Lung (tissue), 12 donors: ENCODE results near the gene PTPN13. TPM values are rescaled to one million over a fixed set of nuclear protein-coding genes. Genes with fewer than 3 reads are reported as not detected.

ENCODE experiments used
- ATAC-seq: fragments of 200-7000 bp; cut with Tn5 transposase; one replicate; pipeline ENCODE4 v1.9.1; 2020; ENCODE audit warnings: moderate number of reproducible peaks; ENCODE audit not compliant: insufficient read depth, low FRiP score
- DNase-seq, 3 donors: peaks; one replicate each; pipeline ENCODE4 v3.0.0-alpha.2; 2013 to 2017
- H3K27ac ChIP-seq, 2 donors: one replicate each; pipeline ENCODE4 v1.5.1; 2013; ENCODE audit warnings: mild to moderate bottlenecking in 2 of 2, moderate library complexity in 2 of 2, control low read depth in 1 of 2, inconsistent platforms in 1 of 2, low read depth in 1 of 2, low read length in 1 of 2
- H3K27me3 ChIP-seq, 3 donors: one replicate each; pipeline ENCODE4 v1.5.1; 2013; ENCODE audit warnings: low read length in 2 of 3; ENCODE audit not compliant: control insufficient read depth in 3 of 3, insufficient read depth in 3 of 3
- H3K36me3 ChIP-seq, 4 donors: one replicate each; pipeline ENCODE4 v1.5.1; 2013; ENCODE audit warnings: low read length in 4 of 4, mild to moderate bottlenecking in 1 of 4, moderate library complexity in 1 of 4; ENCODE audit not compliant: control insufficient read depth in 4 of 4, insufficient read depth in 4 of 4
- H3K4me1 ChIP-seq, 5 donors: one replicate each; pipeline ENCODE4 v1.5.1; 2013; ENCODE audit warnings: low read length in 5 of 5, mild to moderate bottlenecking in 2 of 5, moderate library complexity in 1 of 5; ENCODE audit not compliant: control insufficient read depth in 5 of 5, insufficient read depth in 5 of 5
- H3K4me3 ChIP-seq: one replicate; pipeline ENCODE4 v1.5.1; 2013; ENCODE audit warnings: mild to moderate bottlenecking, control low read depth, moderate library complexity
- H3K9ac ChIP-seq, 2 donors: one replicate each; pipeline ENCODE4 v1.5.1; 2013; ENCODE audit warnings: low read length in 2 of 2, control low read depth in 1 of 2; ENCODE audit not compliant: insufficient read depth in 1 of 2
- H3K9me3 ChIP-seq, 4 donors: one replicate each; pipeline ENCODE4 v1.5.1; 2013; ENCODE audit warnings: low read length in 3 of 4, mild to moderate bottlenecking in 1 of 4, moderate library complexity in 1 of 4; ENCODE audit not compliant: control insufficient read depth in 4 of 4, insufficient read depth in 3 of 4
- WGBS, 2 donors: extraction: QIAGEN DNeasy Blood & Tissue Kit; methylation state at CpG; one replicate each; pipeline ENCODE4 v1.1.7; 2013; 5-methylcytosine and 5-hydroxymethylcytosine counted together
- polyA plus RNA-seq, 2 donors: library from polyadenylated mRNA; stranded (reverse); fragments of 200-250 nt; gene quantifications; one replicate each; pipeline ENCODE4 v1.2.1, GENCODE V29; 2013
- total RNA-seq, 2 donors: library from RNA; depleted of rRNA in 1 of 2; stranded (reverse); fragments of >200 nt in 1 of 2; gene quantifications; one replicate each; pipeline ENCODE4 v1.2.1, GENCODE V29; 2014 to 2021
- TF ChIP-seq, protein P1 (sequence below): IDR thresholded peaks from 2 replicates; pipeline ENCODE4 v1.5.1; 2012; ENCODE audit warnings: mild to moderate bottlenecking; ENCODE audit errors: control extremely low read depth, extremely low read depth
- donor health status: control.
- donor health status: control.
- donor health status: Bipolar disorder and iron deficiency.
- donor health status: healthy.
- donor health status: DM: yes; HTN: yes; CAD: no.

PTPN13 gene
- total and polyA plus RNA-seq, 4 donors, result 8.3 to 95.0 (median 47.9) TPM

DNA sequence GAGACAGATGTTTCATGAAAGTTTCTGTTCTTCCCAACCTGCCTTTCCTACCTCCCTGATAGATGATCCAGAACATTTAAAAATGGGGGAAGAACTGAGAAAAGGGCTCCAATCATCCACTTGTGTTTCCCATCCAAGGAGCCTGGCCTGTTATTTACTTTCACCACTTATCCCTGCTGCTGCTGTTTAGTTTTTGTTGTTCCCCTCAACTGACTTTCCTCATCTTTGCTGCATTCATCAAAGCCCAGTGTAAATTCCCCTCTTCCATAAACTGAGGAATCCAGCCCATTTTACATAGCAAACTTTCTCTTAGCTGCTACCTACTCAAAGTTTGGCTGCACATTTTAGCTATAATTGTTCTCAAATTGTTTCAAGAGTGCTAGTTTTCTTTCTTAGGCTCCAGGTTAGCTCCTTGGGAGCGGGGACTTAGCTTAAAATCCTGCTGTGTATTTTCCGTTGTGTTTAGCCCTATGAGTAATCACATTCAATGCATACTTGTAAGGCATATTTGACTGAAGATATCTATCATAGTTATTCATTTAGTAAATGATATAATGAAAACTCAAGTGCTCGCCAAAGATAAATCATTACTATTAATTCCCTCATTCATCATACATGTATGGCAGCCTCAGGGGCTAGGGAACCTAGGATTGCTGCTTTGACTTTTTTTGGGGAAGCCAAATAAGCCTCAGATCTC is 1.4 kb upstream of the PTPN13 start:
- Histone ChIP-seq H3K4me1 (peaks cover 0 to 26% (median 8%) of the 10 kb centered on the region in 5 donors), H3K27me3 (no peaks in the 10 kb centered on the region), H3K9ac (no peak overlapping the region), H3K36me3 (no peaks in the 10 kb centered on the region), H3K27ac (no peak overlapping the region), H3K4me3 (no peak overlapping the region), H3K9me3 (no peaks in the 10 kb centered on the region)
- TF ChIP-seq, protein P1, sequence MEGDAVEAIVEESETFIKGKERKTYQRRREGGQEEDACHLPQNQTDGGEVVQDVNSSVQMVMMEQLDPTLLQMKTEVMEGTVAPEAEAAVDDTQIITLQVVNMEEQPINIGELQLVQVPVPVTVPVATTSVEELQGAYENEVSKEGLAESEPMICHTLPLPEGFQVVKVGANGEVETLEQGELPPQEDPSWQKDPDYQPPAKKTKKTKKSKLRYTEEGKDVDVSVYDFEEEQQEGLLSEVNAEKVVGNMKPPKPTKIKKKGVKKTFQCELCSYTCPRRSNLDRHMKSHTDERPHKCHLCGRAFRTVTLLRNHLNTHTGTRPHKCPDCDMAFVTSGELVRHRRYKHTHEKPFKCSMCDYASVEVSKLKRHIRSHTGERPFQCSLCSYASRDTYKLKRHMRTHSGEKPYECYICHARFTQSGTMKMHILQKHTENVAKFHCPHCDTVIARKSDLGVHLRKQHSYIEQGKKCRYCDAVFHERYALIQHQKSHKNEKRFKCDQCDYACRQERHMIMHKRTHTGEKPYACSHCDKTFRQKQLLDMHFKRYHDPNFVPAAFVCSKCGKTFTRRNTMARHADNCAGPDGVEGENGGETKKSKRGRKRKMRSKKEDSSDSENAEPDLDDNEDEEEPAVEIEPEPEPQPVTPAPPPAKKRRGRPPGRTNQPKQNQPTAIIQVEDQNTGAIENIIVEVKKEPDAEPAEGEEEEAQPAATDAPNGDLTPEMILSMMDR, result no peak
- 61 to 80% methylated on average over 3 of the region's 3 CpGs for WGBS, 2 donors
- DNase-seq (no peak), ATAC-seq (no peak)

DNA sequence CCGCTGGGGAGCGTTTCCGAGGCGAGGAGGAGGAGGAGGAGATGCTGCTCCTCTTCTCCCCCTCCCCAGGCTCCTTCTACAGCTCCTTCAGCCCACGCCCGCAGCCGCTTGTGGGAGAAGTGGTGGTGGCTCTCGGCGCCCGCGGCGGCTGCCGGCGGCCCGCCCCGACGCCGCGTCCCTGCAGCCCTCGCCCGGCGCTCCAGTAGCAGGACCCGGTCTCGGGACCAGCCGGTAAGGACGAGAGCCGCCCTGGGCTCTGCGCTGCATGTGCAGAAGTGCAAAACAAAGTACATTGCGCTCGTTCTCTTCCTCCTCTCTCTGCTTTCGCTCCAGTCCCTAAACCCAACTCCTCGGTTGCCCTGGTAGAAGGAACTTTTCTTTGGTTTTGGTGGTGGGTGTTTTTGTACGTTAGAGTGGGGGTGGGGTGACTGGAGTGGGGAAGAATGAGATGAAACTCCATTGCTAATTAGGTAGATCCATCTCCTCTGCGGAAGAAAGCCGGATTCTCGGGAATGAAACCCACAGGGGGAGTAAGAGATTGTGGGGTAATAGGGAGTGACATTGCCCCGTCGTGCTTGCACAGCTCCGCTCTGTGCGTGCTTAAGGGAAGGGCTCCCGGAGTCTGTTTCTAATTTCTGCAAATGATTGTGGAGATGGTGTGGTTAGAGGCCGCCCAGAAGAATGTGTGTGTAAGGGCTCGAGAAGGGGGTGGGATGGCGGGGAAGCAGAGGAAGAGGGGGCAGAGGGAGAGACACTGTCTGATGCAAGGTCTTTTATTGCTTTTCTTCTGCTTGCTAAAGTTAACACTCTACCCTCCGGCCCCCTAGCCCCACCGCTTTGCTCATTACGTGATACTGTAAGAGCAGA is 677 bp downstream of the PTPN13 start:
- H3K4me1 ChIP-seq, result peaks cover 0 to 26% (median 8%) of the 10 kb centered on the region in 5 donors
- H3K9ac ChIP-seq, result peak overlapping the region in 1 of 2 donors; percentile 86
- H3K9me3 ChIP-seq, result peaks cover 0 to 2% (median 0%) of the 10 kb centered on the region in 4 donors
- no peaks in the 10 kb centered on the region for H3K36me3 ChIP-seq
- no peaks in the 10 kb centered on the region for H3K27me3 ChIP-seq
- H3K4me3 ChIP-seq, result peak overlapping the region; percentile 76
- DNase-seq (peak; percentile 69 to 84 (median 81)), ATAC-seq (peak; percentile 29)
- WGBS, 2 donors, result 1% methylated on average over 43 to 47 of the region's 47 CpGs
- peak overlapping the region; percentile 10 to 96 for H3K27ac ChIP-seq
- TF ChIP-seq, protein P1, result no peak

DNA sequence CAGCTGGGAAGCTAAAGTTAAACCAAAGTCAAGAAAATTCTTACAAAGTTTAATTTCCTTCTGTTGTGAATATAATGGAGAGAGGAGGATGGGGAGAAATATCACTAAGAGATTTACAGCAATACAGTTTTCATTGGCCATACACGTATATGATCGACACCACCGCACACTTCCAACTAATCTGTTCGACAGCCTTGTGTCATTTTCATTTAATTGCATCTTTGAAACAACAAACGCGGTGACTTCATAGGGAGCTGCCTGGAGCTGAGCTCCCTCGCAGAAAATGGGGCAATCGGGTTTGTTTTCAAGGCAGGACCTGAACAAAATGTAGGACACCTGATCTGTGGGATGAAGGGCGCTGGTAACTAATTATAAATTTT is 1.3 kb downstream of the PTPN13 start:
- peaks cover 0 to 2% (median 0%) of the 10 kb centered on the region in 4 donors for H3K9me3 ChIP-seq
- 7 to 16% methylated on average over 9 of the region's 9 CpGs for WGBS, 2 donors
- TF ChIP-seq, protein P1, result no peak

More for the DNA sequence above, 1.3 kb downstream of the PTPN13 start:
- ATAC-seq (no peak), DNase-seq (peak in 2 of 3 donors; percentile 66 to 72)
- H3K4me3 ChIP-seq, result peak overlapping the region; percentile 47
- peaks cover 0 to 26% (median 8%) of the 10 kb centered on the region in 5 donors for H3K4me1 ChIP-seq
- H3K27ac ChIP-seq, result peak overlapping the region in 1 of 2 donors; percentile 22
- H3K36me3 ChIP-seq, result no peaks in the 10 kb centered on the region
- peak overlapping the region in 1 of 2 donors; percentile 86 for H3K9ac ChIP-seq
- no peaks in the 10 kb centered on the region for H3K27me3 ChIP-seq
